Measurements from ENCODE around the gene KTI12. TPM values are rescaled to one million over a fixed set of nuclear protein-coding genes. Genes with fewer than 3 reads are reported as not detected.

KTI12 gene
- total and polyA plus RNA-seq, 7 donors = 4.9 to 15.0 (median 9.6) TPM

DNA sequence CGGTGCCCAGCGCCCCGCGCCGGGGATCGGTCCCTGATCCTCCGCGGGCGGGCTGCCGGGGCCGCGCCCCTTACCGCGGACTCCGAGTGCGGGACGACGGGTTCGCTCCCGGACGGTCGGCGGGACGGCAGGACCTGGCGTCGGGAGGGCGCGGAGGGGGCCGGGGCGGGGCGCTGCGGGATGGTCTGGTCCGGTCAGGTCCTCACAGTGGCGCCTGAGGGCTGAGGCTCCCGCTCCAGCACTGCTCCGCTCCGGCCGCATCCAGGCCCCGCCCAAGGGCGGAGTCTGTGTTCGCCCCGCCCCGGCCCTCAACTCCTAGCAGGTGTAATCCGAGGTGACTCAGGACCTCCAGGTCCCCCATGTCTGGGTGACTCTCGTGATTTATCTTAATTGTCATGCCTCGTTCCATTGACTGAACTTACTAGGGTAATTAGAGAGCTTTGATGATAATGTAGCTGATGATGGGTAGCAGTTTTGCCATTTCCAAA, 43.1 kb downstream of the KTI12 start, which contains the start of gene RAB3B:
TSS of gene RAB3B (minus strand) at position 223 of the 488 bp plus-strand sequence. CDS start 13,583 bp downstream, outside the sequence.
- intact Hi-C loops (cut with DNase I) = no loop called here

DNA sequence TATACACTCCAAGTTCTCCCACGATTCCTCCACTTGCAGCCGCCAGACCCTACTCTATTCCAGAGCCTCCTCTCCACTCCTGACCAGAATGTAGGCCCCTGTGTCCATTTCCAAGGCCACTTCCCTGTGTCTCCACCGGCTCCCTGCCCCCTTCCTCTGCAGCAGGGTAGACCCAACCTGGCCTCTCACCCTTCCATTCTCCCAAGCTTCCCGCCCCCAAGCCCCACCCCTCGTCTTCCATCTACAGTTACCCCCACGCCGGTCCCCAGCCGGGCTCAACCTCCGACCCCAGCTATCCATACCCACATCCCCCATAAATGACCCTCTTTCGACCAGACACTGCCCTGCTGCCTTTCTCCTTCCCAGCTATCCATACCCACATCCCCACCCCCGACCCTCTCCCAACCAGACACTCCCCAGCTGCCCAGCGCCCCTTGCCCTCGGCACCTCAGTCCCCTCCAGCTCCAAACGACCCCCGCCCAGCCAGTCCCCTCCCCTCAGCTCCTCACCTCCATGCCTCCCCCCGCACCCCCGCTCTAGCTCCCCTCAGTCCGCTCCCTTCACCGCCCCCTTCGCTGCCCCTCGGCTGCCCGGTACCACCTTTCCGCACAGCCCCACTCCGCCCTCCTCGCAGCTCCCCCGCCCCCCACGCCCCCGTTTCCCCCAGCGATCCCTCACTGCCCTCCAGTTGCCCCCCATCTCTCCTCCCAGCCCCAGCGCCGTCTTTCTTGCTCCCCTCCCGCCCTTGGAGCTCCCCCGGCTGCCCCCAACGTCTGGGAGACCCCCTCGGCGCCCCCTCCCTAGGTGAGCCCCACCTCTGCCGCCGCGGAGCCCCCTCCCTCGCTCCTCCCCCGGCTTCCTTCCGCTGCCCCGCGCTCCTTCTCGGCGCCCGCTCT, 43.8 kb downstream of the KTI12 start:
- intact Hi-C loops (cut with DNase I) = no loop called here
- H3K4me3 ChIP-seq = peak overlapping the region in 3 of 4 donors; percentile 36 to 49 (median 49)
- H3K9me3 ChIP-seq = no peaks in the 10 kb centered on the region
- H3K36me3 ChIP-seq = no peaks in the 10 kb centered on the region
- H3K27me3 ChIP-seq = peaks cover 12 to 45% (median 42%) of the 10 kb centered on the region in 3 donors
- no peak overlapping the region for H3K27ac ChIP-seq
- no peak for DNase-seq
- TF ChIP-seq, protein P1, sequence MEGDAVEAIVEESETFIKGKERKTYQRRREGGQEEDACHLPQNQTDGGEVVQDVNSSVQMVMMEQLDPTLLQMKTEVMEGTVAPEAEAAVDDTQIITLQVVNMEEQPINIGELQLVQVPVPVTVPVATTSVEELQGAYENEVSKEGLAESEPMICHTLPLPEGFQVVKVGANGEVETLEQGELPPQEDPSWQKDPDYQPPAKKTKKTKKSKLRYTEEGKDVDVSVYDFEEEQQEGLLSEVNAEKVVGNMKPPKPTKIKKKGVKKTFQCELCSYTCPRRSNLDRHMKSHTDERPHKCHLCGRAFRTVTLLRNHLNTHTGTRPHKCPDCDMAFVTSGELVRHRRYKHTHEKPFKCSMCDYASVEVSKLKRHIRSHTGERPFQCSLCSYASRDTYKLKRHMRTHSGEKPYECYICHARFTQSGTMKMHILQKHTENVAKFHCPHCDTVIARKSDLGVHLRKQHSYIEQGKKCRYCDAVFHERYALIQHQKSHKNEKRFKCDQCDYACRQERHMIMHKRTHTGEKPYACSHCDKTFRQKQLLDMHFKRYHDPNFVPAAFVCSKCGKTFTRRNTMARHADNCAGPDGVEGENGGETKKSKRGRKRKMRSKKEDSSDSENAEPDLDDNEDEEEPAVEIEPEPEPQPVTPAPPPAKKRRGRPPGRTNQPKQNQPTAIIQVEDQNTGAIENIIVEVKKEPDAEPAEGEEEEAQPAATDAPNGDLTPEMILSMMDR (IDR thresholded peaks at IDR 0.05) = no peak
- no peak for TF ChIP-seq POLR2A (IDR thresholded peaks at IDR 0.05)
- no peak for TF ChIP-seq EP300 (IDR thresholded peaks at IDR 0.05)
- TF ChIP-seq POLR2AphosphoS5 (IDR thresholded peaks at IDR 0.05) = no peak
- peaks cover 0 to 12% (median 8%) of the 10 kb centered on the region in 4 donors for H3K4me1 ChIP-seq
- WGBS, 2 donors = 20 to 38% methylated on average over 47 of the region's 47 CpGs

More for the DNA sequence above, 43.1 kb downstream of the KTI12 start, which contains the start of gene RAB3B:
- Histone ChIP-seq H3K4me3 (peak within 1 kb of the TSS in 3 of 4 donors; percentile 36 to 49 (median 49)), H3K4me1 (peaks cover 0 to 12% (median 8%) of the 10 kb centered on the region in 4 donors), H3K27me3 (peaks cover 12 to 49% (median 42%) of the 10 kb centered on the region in 3 donors), H3K9me3 (no peaks in the 10 kb centered on the region), H3K27ac (no peak within 1 kb of the TSS), H3K36me3 (no peaks in the 10 kb centered on the region)
- WGBS, 2 donors = 1% methylated on average over 46 of the region's 46 CpGs
- no peak for TF ChIP-seq EP300 (IDR thresholded peaks at IDR 0.05)
- TF ChIP-seq, protein P1 (IDR thresholded peaks at IDR 0.05) = no peak
- no peak for TF ChIP-seq POLR2AphosphoS5 (IDR thresholded peaks at IDR 0.05)
- no peak for TF ChIP-seq POLR2A (IDR thresholded peaks at IDR 0.05)
- no peak for DNase-seq

DNA sequence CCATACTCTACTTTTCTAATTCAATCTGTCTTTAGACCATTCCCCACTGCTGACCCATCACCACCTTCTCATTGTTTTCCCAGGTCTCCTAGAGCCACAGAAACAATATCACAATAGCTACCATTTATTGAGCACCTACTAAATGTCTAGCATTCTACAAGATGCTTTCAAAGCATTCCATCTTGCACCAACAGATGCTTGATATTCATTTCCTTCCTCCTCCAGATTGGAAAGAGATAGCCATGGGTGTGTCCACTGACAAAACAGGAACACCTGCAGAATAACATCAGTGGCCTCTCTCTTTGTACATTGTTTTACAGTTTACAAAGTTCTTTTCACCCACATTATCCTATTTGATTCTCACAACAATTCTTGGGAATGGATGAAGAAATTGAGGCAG, 45.4 kb downstream of the KTI12 start:
- TF ChIP-seq POLR2A (IDR thresholded peaks at IDR 0.05) = no peak
- TF ChIP-seq EP300 (IDR thresholded peaks at IDR 0.05) = no peak
- TF ChIP-seq, protein P1 (IDR thresholded peaks at IDR 0.05) = no peak
- no peak for TF ChIP-seq POLR2AphosphoS5 (IDR thresholded peaks at IDR 0.05)
- intact Hi-C loops (cut with DNase I) = no loop called here

DNA sequence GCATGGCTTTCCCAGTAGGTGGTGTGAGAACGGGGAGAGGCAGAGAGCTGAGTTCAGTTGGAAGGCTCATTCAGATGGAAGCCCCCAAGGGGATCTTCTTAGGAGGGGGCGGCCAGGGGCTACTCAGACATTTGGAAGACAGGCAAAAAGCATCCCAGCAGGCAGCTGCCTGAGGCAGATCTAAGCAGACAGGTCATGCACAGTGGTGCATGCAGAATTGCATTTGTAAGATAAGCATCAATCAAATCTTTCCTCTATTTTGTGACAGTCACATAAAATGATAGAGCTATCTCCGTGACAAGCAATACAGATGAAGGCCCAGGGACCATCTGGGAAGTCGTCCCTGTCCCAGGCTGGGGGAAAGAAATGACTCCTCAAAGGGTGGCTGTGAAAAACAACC, 46.9 kb downstream of the KTI12 start:
- Histone ChIP-seq H3K27me3 (peaks cover 12 to 26% (median 25%) of the 10 kb centered on the region in 3 donors), H3K27ac (no peak overlapping the region), H3K36me3 (no peaks in the 10 kb centered on the region), H3K4me3 (no peak overlapping the region), H3K4me1 (peaks cover 0 to 12% (median 8%) of the 10 kb centered on the region in 4 donors), H3K9me3 (no peaks in the 10 kb centered on the region)
- 88 to 91% methylated on average over 4 of the region's 4 CpGs for WGBS, 2 donors
- no peak for DNase-seq
- intact Hi-C loops (cut with DNase I) = no loop called here
- TF ChIP-seq POLR2AphosphoS5 (IDR thresholded peaks at IDR 0.05) (no peak), EP300 (IDR thresholded peaks at IDR 0.05) (no peak), POLR2A (IDR thresholded peaks at IDR 0.05) (no peak)
- TF ChIP-seq, protein P1 (IDR thresholded peaks at IDR 0.05) = no peak

More for the DNA sequence above, 45.4 kb downstream of the KTI12 start:
- H3K9me3 ChIP-seq = no peaks in the 10 kb centered on the region
- H3K27ac ChIP-seq = no peak overlapping the region
- H3K27me3 ChIP-seq = peaks cover 12 to 42% (median 40%) of the 10 kb centered on the region in 3 donors
- DNase-seq = no peak
- H3K4me1 ChIP-seq = peaks cover 0 to 12% (median 8%) of the 10 kb centered on the region in 4 donors
- no peak overlapping the region for H3K4me3 ChIP-seq
- no peaks in the 10 kb centered on the region for H3K36me3 ChIP-seq
